AG09309 (cell line): ENCODE measurements around the gene ATP5F1E.
A peak's percentile ranks its signal among the peaks of the same experiment; 100 is the strongest.
"Not testable (repeated sequence)": the region's sequence is repeated elsewhere in the genome, so short reads cannot be mapped to it uniquely, and the experiment has no call there.

ENCODE experiments used
- DNase-seq: peaks from one replicate; pipeline ENCODE4 v3.0.0-alpha.2; 2010; ENCODE audit warnings: low read depth
- H3K4me3 ChIP-seq: 2 replicates; pipeline ENCODE4 v1.5.1; 2011; ENCODE audit warnings: mild to moderate bottlenecking, low read depth, low read length, moderate library complexity; ENCODE audit not compliant: control insufficient read depth
- TF ChIP-seq, protein P1 (sequence below): IDR thresholded peaks from 2 replicates; pipeline ENCODE4 v1.5.1; 2011; ENCODE audit warnings: mild to moderate bottlenecking, low read depth, low read length, inconsistent platforms; ENCODE audit not compliant: insufficient read depth, control insufficient read depth; ENCODE audit errors: missing control alignments

ATP5F1E gene

DNA sequence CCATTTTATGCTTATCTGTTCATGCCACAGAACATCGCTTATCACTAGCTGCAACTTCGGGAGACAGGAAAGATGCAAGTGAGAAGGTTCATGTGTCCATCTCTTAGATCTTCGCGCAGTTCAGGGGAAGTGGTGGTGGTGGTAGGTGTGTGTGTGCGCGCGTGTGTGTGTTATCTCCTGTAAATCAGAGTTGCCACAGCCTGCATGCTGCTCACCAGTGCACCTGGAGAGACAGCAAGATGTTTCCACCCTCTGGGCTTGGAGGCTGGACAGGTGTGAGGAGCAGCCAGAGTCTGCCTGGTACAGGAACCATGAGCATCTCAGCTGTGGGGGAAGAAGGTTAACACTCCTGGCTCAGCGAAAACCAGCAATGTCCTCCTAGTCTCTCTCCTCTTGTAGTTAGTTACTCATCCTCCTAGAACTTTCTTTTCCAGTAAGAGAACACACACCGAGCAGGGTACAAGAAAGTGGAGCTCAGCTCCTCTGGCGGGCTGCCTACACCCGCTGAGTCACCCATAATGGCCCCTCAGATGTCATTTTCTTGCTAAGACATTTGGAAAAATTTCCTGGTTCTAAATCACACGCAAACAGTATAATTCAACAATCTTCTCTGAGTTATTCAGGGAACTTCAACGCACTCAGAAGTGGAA, 18.1 kb downstream of the ATP5F1E start:
- DNase-seq = no peak
- no peak overlapping the region for H3K4me3 ChIP-seq
- TF ChIP-seq, protein P1, sequence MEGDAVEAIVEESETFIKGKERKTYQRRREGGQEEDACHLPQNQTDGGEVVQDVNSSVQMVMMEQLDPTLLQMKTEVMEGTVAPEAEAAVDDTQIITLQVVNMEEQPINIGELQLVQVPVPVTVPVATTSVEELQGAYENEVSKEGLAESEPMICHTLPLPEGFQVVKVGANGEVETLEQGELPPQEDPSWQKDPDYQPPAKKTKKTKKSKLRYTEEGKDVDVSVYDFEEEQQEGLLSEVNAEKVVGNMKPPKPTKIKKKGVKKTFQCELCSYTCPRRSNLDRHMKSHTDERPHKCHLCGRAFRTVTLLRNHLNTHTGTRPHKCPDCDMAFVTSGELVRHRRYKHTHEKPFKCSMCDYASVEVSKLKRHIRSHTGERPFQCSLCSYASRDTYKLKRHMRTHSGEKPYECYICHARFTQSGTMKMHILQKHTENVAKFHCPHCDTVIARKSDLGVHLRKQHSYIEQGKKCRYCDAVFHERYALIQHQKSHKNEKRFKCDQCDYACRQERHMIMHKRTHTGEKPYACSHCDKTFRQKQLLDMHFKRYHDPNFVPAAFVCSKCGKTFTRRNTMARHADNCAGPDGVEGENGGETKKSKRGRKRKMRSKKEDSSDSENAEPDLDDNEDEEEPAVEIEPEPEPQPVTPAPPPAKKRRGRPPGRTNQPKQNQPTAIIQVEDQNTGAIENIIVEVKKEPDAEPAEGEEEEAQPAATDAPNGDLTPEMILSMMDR = no peak

DNA sequence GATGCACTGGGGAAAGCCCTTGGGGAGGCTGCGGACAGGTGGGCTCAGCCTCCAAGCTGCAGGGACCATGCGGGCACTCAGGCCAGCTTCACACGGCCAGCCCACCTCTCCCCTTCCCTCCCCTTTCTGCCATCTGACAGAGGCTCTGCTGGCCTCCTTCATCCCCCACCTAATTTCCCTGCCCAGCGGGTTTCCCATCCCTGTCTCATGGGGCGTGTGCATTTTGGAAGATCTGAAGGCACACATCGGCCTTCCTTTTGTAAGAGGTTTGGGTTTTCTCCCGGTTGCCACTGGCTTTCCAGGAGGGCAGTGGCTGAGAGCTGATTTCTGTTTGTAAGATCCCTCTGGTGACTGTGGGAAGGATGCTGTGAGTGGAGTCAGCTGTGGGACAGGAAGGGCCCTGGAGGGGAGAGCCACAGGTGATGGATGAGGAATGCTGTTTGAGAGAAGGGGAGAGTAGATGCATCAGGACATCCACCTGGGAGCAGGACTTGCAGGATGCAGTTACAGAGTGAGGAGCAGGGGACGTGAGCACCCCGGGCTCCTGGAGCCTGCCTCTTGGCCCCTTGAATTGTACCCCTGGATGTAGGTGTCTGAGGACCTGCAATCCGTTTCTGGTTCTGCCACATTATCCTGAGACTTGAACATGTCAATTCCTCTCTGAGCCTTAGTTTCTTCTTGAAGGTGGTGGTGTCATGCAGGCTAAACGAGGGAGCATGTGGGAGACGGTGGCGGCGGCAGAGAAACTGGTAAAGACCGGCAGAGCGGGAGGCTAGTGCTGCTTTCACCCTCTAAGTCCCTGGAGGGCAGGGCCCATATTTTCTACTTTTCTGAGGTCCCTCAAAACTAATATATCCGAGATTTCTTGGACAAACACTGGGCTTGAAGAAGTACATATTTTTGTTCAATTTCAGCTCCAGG, 18.8 kb downstream of the ATP5F1E start:
- no peak for DNase-seq
- TF ChIP-seq, protein P1 = no peak
- H3K4me3 ChIP-seq = no peak overlapping the region

DNA sequence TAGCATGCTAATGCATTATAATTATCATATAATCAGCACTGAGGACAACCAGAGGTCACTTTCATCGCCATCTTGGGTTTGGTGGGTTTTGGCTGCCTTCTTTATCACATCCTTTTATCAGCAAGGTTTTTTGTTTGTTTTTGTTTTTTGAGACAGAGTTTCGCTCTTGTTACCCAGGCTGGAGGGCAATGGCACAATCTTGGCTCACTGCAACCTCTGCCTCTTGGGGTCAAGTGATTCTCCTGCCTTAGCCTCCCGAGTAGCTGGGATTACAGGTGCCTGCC, 20.3 kb downstream of the ATP5F1E start:
- DNase-seq, H3K4me3 ChIP-seq: not testable (repeated sequence)

DNA sequence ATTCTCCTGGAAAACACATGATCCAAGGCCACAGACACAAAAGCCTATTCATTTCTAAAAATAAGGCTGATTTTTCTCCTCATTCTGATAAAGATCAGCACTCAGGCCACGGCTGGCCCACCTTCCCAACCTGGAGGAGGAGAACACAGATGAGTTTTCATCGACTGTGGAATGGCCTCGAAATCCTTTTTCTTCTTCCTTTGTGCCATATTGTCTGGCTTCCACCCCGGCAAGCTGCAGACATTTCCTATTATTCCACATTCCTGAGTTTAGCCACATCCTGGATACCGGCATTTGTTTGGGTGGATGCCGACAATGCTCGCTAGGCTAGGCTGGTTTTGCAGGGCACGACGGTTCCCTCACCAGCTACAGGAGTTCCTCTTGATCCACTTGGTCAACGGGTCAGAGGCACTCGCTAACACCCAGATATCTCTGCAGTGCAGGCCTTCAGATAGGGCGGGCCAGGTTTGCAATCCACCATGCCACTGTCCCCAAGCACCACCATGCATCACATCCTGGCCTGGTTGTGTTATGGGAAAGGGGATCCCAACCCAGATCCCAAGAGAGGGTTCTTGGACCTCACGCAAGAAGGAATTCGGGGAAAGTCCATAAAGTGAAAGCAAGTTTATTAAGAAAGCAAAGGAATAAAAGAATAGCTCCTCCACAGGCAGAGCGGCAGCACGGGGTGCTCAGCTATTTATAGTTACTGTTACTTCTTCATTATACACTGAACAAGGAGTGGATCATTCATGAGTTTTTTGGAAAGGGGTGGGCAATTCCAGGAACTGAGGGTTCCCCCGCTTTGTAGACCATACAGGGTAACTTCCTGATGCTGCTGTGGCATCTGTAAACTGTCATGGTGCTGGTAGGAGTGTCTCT, 20.9 kb downstream of the ATP5F1E start:
- DNase-seq = peak; percentile 68
- no peak overlapping the region for H3K4me3 ChIP-seq
- TF ChIP-seq, protein P1 = no peak

GRCh38 chr20:59010321-59010994, 21.7 kb downstream of the ATP5F1E start:
- DNase-seq = no peak

DNA sequence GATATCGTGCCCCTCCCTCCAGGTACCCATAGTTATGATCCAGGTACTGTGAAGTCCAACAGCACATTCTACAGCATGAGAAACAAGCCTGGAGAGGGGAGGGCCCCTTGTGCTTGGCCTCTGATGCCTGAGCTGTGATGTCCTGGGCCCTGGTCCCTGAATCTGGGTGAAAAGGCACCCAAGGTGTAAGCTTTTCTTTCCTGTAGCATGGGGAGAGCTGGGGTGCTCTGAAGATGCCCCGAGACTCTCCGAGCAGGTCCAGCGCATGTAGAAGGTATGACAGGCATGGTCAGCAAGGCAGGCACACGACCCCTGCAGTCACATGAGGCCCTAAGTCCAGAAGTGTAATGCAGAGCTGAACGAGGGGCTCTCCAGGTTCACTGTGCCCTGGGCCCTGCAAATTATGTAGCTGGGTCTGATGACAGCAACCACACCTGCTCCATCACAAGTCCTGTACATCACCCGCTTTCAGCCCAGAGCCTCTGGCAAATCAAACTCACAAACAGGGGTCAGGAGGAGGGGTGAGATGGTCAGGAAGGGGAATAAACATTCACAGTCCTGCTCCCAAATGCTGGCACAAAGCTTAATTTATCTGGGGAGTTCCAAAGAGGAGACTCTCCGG, 23.3 kb downstream of the ATP5F1E start:
- no peak for DNase-seq
- TF ChIP-seq, protein P1 = no peak
- H3K4me3 ChIP-seq = no peak overlapping the region

More at GRCh38 chr20:59010321-59010994, 21.7 kb downstream of the ATP5F1E start:
- TF ChIP-seq, protein P1 = no peak
- H3K4me3 ChIP-seq = no peak overlapping the region
